Muscle layer of colon (tissue), 2 donors: ENCODE data around the gene ZCCHC17.
"Not testable (repeated sequence)": the region's sequence is repeated elsewhere in the genome, so short reads cannot be mapped to it uniquely, and the experiment has no call there.

Source experiments
- H3K27ac ChIP-seq: one replicate; pipeline ENCODE4 v1.7.0; 2013; ENCODE audit warnings: low read depth, mild to moderate bottlenecking, low read length, moderate library complexity
- H3K27me3 ChIP-seq, 2 donors: one replicate each; pipeline ENCODE4 v1.7.0; 2013; ENCODE audit warnings: low read length in 2 of 2, mild to moderate bottlenecking in 2 of 2; ENCODE audit not compliant: insufficient read depth in 2 of 2, control insufficient read depth in 1 of 2
- H3K36me3 ChIP-seq: one replicate; pipeline ENCODE4 v1.7.0; 2013; ENCODE audit warnings: mild to moderate bottlenecking, low read length; ENCODE audit not compliant: insufficient read depth
- H3K4me1 ChIP-seq: one replicate; pipeline ENCODE4 v1.7.0; 2013; ENCODE audit warnings: mild to moderate bottlenecking, low read length; ENCODE audit not compliant: insufficient read depth
- H3K4me3 ChIP-seq, 2 donors: one replicate each; pipeline ENCODE4 v1.7.0; 2013; ENCODE audit warnings: low read length in 2 of 2, low read depth in 1 of 2, mild to moderate bottlenecking in 1 of 2, moderate library complexity in 1 of 2
- H3K9ac ChIP-seq: one replicate; pipeline ENCODE4 v1.7.0; 2013; ENCODE audit warnings: low read length
- H3K9me3 ChIP-seq: one replicate; pipeline ENCODE4 v1.7.0; 2013; ENCODE audit warnings: mild to moderate bottlenecking, low read length
- donor health status: abdominal sarcoma.
- donor health status: Adenocarcinoma of cecum.

The ZCCHC17 gene

GRCh38 chr1:31381394-31382294, 84.8 kb downstream of the ZCCHC17 start:
- Histone ChIP-seq H3K4me3 (no peak overlapping the region), H3K9ac (no peak overlapping the region), H3K9me3 (no peaks in the 10 kb centered on the region), H3K27ac (no peak overlapping the region), H3K27me3 (no peaks in the 10 kb centered on the region), H3K36me3 (no peaks in the 10 kb centered on the region), H3K4me1 (no peaks in the 10 kb centered on the region)

DNA sequence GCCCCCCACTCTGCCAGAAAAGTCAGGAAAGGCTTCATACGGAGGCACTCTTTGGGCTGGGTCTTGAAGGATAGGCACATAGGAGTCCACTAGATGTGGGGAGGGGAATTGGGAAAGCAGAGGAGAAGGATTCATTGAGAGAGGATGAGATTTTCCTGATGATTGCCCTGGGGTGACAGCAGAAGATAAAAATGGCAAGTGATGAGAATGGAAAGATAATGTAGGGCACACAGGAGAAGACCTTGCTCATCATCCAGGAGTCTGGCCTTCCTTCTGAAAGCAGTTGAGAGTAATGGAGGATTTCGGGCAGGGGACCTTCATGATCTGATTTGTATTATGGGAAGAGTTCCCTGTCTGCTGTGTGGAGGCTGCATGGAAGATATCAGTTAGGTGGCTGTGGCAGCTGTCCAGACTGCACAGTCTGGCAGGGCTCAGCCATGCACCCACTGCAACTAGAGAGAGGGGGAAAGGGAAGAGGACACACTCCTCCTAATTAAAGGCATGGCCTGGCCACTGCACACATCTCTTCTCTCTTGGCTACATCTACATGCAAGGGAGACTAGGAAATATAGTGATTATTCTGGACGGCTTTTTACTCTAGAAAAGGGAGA, 85.7 kb downstream of the ZCCHC17 start:
- no peaks in the 10 kb centered on the region for H3K9me3 ChIP-seq
- H3K9ac ChIP-seq = no peak overlapping the region
- H3K4me3 ChIP-seq = no peak overlapping the region
- H3K27ac ChIP-seq = no peak overlapping the region
- no peaks in the 10 kb centered on the region for H3K27me3 ChIP-seq
- H3K36me3 ChIP-seq = no peaks in the 10 kb centered on the region
- H3K4me1 ChIP-seq = no peaks in the 10 kb centered on the region

- Histone ChIP-seq H3K27ac (no peak overlapping the region), H3K4me1 (no peaks in the 10 kb centered on the region), H3K9ac (no peak overlapping the region), H3K36me3 (no peaks in the 10 kb centered on the region), H3K27me3 (no peaks in the 10 kb centered on the region), H3K4me3 (no peak overlapping the region), H3K9me3 (no peaks in the 10 kb centered on the region)
Observed at GRCh38 chr1:31383967-31384366, 87.1 kb downstream of the ZCCHC17 start.

GRCh38 chr1:31386576-31387243, 89.9 kb downstream of the ZCCHC17 start:
- H3K9me3 ChIP-seq, H3K27me3 ChIP-seq, H3K36me3 ChIP-seq, H3K4me3 ChIP-seq, H3K27ac ChIP-seq, H3K9ac ChIP-seq, H3K4me1 ChIP-seq: not testable (repeated sequence)

- H3K27me3 ChIP-seq = no peaks in the 10 kb centered on the region
- no peaks in the 10 kb centered on the region for H3K36me3 ChIP-seq
- no peaks in the 10 kb centered on the region for H3K4me1 ChIP-seq
- H3K9ac ChIP-seq = no peak overlapping the region
- no peak overlapping the region for H3K4me3 ChIP-seq
- H3K27ac ChIP-seq = no peak overlapping the region
- no peaks in the 10 kb centered on the region for H3K9me3 ChIP-seq
Observed at GRCh38 chr1:31387612-31388011, 90.8 kb downstream of the ZCCHC17 start.

- H3K27ac ChIP-seq = no peak overlapping the region
- H3K36me3 ChIP-seq = no peaks in the 10 kb centered on the region
- H3K27me3 ChIP-seq = peaks cover 0 to 4% of the 10 kb centered on the region in 2 donors
- H3K4me1 ChIP-seq = peaks cover 4% of the 10 kb centered on the region
- no peak overlapping the region for H3K9ac ChIP-seq
- no peak overlapping the region for H3K4me3 ChIP-seq
- no peaks in the 10 kb centered on the region for H3K9me3 ChIP-seq
Observed at GRCh38 chr1:31389616-31390015, 92.8 kb downstream of the ZCCHC17 start.

DNA sequence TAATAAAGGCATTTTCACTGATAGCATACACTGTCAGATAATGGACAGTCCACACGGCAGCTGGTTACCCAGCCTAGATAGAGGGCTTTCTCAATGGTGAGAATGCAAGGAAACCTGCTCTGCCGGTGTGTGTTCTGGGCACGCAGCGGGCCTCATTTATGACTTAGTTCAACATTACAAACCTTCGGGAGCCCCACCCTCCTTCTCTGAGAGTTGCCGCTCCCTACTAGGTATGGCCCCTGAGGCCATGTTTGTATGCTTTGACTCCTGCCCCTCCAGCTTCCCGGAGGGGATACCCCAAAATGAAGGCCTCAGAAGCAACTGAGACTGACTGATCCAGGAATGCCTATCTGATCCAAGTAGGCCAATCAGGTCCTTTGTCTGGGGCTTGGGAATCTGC, 93.2 kb downstream of the ZCCHC17 start:
- H3K4me1 ChIP-seq = peaks cover 4% of the 10 kb centered on the region
- peaks cover 0 to 4% of the 10 kb centered on the region in 2 donors for H3K27me3 ChIP-seq
- H3K36me3 ChIP-seq = no peaks in the 10 kb centered on the region
- no peak overlapping the region for H3K27ac ChIP-seq
- no peak overlapping the region for H3K9ac ChIP-seq
- no peaks in the 10 kb centered on the region for H3K9me3 ChIP-seq
- H3K4me3 ChIP-seq = no peak overlapping the region

- Histone ChIP-seq H3K27ac (no peak overlapping the region), H3K9me3 (no peaks in the 10 kb centered on the region), H3K4me1 (peaks cover 4% of the 10 kb centered on the region), H3K36me3 (no peaks in the 10 kb centered on the region), H3K9ac (no peak overlapping the region), H3K4me3 (no peak overlapping the region), H3K27me3 (peaks cover 0 to 4% of the 10 kb centered on the region in 2 donors)
Observed at GRCh38 chr1:31393463-31393862, 96.6 kb downstream of the ZCCHC17 start.

DNA sequence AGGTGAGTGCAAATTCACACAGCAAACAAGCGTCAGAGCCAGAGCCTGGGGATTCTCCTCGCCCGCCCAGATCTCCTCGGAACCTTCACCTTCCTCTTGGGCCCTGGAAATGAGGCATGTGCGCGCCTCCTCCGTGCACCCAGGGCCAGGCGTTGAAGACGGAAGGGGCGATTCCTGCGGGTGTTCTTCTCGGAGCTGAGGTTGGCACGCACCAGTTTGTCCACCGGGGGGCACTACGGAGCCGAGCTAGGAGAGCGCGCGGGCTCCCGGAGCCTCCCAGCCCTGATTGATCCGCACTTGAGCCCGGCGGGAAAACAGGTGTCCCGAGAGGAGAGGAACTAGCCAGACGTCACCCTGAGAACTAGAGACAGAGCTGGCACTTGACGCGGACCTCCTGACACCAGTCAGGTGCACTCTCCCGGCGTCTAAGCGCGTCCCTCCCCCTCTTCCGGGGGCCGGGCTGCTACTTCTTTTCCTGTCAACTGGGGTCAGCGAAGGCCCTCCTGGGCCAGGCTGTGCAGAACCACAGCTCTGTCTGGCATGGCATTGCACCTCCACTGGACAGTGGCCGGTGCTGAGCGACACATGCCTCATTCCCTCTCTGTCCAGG, 97.9 kb downstream of the ZCCHC17 start:
- Histone ChIP-seq H3K27me3 (peaks cover 0 to 4% of the 10 kb centered on the region in 2 donors), H3K9ac (no peak overlapping the region), H3K27ac (no peak overlapping the region), H3K4me1 (peaks cover 4% of the 10 kb centered on the region), H3K9me3 (no peaks in the 10 kb centered on the region), H3K36me3 (no peaks in the 10 kb centered on the region), H3K4me3 (no peak overlapping the region)

- Histone ChIP-seq H3K9ac (no peak overlapping the region), H3K9me3 (no peaks in the 10 kb centered on the region), H3K27ac (no peak overlapping the region), H3K36me3 (no peaks in the 10 kb centered on the region), H3K27me3 (peaks cover 0 to 4% of the 10 kb centered on the region in 2 donors), H3K4me1 (peaks cover 4% of the 10 kb centered on the region), H3K4me3 (no peak overlapping the region)
Observed at GRCh38 chr1:31396633-31397351, 100.0 kb downstream of the ZCCHC17 start.
